ENCODE results near the gene PIK3C3. TPM values are rescaled to one million over a fixed set of nuclear protein-coding genes. Genes with fewer than 3 reads are reported as not detected.

The PIK3C3 gene
- 10 to 100 TPM; 35.5 to 54.7 (median 39.6) TPM for total RNA-seq

- intact Hi-C loops (cut with DNase I; ENCODE audit: low total_unique reads): no loop called here
- WGBS, 2 donors: 0 to 1% methylated on average over 38 of the region's 38 CpGs
- peak; percentile 95 to 99 for DNase-seq (ENCODE audit: low spot score in 2 of 2)
Measured at GRCh38 chr18:41954827-41955613, at the start of gene PIK3C3. Gene PIK3C3, plus strand, starts transcription at chr18:41955234. Its CDS starts 58 bp downstream, at chr18:41955292.

GRCh38 chr18:41905786-41906527 is 49.1 kb upstream of the PIK3C3 start:
- no peak for TF ChIP-seq POLR2A (IDR thresholded peaks at IDR 0.05)
- no peak for TF ChIP-seq CTCF (IDR thresholded peaks at IDR 0.05)
- no peak for DNase-seq (ENCODE audit: low spot score in 2 of 2)
- WGBS, 2 donors: 46 to 47% methylated on average over 1 of the region's 1 CpG
- intact Hi-C loops (cut with DNase I; ENCODE audit: low total_unique reads): no loop called here
- H3K4me3 ChIP-seq (ENCODE audit: low read depth, poor library complexity, severe bottlenecking): no peak overlapping the region

More at GRCh38 chr18:41954827-41955613, at the start of gene PIK3C3:
- H3K4me3 ChIP-seq (ENCODE audit: low read depth, poor library complexity, severe bottlenecking): peak within 1 kb of the TSS; percentile 97
- no peak for TF ChIP-seq POLR2A (IDR thresholded peaks at IDR 0.05)
- TF ChIP-seq CTCF (IDR thresholded peaks at IDR 0.05): no peak

GRCh38 chr18:41906528-41907146 is 48.4 kb upstream of the PIK3C3 start:
- TF ChIP-seq POLR2A (IDR thresholded peaks at IDR 0.05) (no peak), CTCF (IDR thresholded peaks at IDR 0.05) (no peak)
- intact Hi-C loops (cut with DNase I; ENCODE audit: low total_unique reads): no loop called here
- WGBS, 2 donors: 13 to 17% methylated on average over 6 of the region's 6 CpGs
- no peak for DNase-seq (ENCODE audit: low spot score in 2 of 2)
- no peak overlapping the region for H3K4me3 ChIP-seq (ENCODE audit: low read depth, poor library complexity, severe bottlenecking)

GRCh38 chr18:41917181-41917580 is 37.9 kb upstream of the PIK3C3 start:
- WGBS, 2 donors: 21 to 24% methylated on average over 3 of the region's 3 CpGs
- no peak overlapping the region for H3K4me3 ChIP-seq (ENCODE audit: low read depth, poor library complexity, severe bottlenecking)
- DNase-seq (ENCODE audit: low spot score in 2 of 2): no peak
- intact Hi-C loops (cut with DNase I; ENCODE audit: low total_unique reads): no loop called here
- no peak for TF ChIP-seq POLR2A (IDR thresholded peaks at IDR 0.05)
- no peak for TF ChIP-seq CTCF (IDR thresholded peaks at IDR 0.05)

GRCh38 chr18:41921770-41922169 is 33.3 kb upstream of the PIK3C3 start:
- TF ChIP-seq POLR2A (IDR thresholded peaks at IDR 0.05): no peak
- intact Hi-C loops (cut with DNase I; ENCODE audit: low total_unique reads): no loop called here
- no peak overlapping the region for H3K4me3 ChIP-seq (ENCODE audit: low read depth, poor library complexity, severe bottlenecking)
- no peak for DNase-seq (ENCODE audit: low spot score in 2 of 2)
- WGBS, 2 donors: 92 to 93% methylated on average over 7 of the region's 7 CpGs

GRCh38 chr18:41922176-41922575 is 32.9 kb upstream of the PIK3C3 start:
- WGBS, 2 donors: 72 to 84% methylated on average over 5 of the region's 5 CpGs
- H3K4me3 ChIP-seq (ENCODE audit: low read depth, poor library complexity, severe bottlenecking): no peak overlapping the region
- TF ChIP-seq CTCF (IDR thresholded peaks at IDR 0.05): no peak
- no peak for TF ChIP-seq POLR2A (IDR thresholded peaks at IDR 0.05)
- DNase-seq (ENCODE audit: low spot score in 2 of 2): no peak
- intact Hi-C loops (cut with DNase I; ENCODE audit: low total_unique reads): no loop called here
